ENCODE measurements around the gene AP3D1. TPM values are rescaled to one million over a fixed set of nuclear protein-coding genes. Genes with fewer than 3 reads are reported as not detected.

AP3D1 gene
- total RNA-seq, 3 donors from 2014 or later: 53.6 to 68.5 (median 54.0) TPM

GRCh38 chr19:2192862-2193261 lies 41.5 kb upstream of the AP3D1 start:
- Histone ChIP-seq H3K27me3 (no peaks in the 10 kb centered on the region), H3K4me3 (no peak overlapping the region), H3K27ac (no peak overlapping the region), H3K36me3 (no peaks in the 10 kb centered on the region), H3K4me1 (no peaks in the 10 kb centered on the region), H3K9me3 (no peaks in the 10 kb centered on the region)
- TF ChIP-seq POLR2AphosphoS5 (IDR thresholded peaks at IDR 0.05): no peak
- no peak for DNase-seq (ENCODE audit: low spot score in 2 of 2)
- intact Hi-C loops (cut with DNase I; ENCODE audit: low total_unique reads): no loop called here

DNA sequence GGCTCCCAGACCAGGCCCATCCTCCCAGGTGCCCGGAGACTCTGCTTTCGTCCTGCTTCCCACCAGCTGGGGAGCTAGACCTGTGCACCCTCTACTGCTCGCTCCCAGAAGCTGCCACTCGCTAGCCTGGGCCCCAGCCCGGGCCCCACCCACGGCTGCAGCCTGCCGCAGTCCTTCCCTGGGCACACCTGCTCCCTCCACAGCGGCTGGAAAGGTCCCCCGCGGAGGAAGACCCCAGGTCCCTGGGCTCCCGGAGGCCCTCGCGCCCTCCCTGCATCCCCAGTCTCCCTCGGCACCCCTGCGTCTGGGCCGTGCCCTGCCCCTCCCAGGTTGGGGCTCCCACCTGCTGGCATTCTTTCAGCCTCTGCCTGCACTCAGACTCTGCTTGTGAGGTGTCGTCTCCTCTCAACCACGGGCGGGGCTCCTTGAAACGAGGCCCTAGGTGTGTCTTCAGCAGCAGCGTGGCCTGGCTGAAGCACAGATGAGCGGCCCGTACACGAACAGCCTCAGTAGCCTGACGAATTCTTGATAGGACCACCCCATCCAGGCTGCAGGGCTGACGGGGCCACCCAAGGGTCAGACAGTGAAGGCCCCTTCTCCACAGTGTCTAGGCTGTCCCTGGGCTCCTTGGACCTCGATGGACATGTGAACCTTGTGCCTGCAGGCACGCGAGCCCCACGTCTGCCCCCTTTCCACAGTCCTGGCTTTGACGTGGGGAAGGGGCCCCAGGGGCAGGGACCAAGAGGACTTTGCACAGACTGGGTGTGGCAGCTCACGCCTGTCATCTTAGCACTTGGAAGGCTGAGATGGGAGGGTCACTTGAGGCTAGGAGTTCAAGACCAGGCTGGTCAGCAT lies 40.3 kb upstream of the AP3D1 start:
- Histone ChIP-seq H3K9me3 (no peaks in the 10 kb centered on the region), H3K27ac (no peak overlapping the region), H3K36me3 (no peaks in the 10 kb centered on the region), H3K4me3 (no peak overlapping the region), H3K27me3 (no peaks in the 10 kb centered on the region), H3K4me1 (peaks cover 8% of the 10 kb centered on the region in 2 donors)
- no peak for DNase-seq (ENCODE audit: low spot score in 2 of 2)
- intact Hi-C loops (cut with DNase I; ENCODE audit: low total_unique reads): no loop called here
- TF ChIP-seq POLR2A (IDR thresholded peaks at IDR 0.05): no peak
- TF ChIP-seq, protein P1, sequence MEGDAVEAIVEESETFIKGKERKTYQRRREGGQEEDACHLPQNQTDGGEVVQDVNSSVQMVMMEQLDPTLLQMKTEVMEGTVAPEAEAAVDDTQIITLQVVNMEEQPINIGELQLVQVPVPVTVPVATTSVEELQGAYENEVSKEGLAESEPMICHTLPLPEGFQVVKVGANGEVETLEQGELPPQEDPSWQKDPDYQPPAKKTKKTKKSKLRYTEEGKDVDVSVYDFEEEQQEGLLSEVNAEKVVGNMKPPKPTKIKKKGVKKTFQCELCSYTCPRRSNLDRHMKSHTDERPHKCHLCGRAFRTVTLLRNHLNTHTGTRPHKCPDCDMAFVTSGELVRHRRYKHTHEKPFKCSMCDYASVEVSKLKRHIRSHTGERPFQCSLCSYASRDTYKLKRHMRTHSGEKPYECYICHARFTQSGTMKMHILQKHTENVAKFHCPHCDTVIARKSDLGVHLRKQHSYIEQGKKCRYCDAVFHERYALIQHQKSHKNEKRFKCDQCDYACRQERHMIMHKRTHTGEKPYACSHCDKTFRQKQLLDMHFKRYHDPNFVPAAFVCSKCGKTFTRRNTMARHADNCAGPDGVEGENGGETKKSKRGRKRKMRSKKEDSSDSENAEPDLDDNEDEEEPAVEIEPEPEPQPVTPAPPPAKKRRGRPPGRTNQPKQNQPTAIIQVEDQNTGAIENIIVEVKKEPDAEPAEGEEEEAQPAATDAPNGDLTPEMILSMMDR (IDR thresholded peaks at IDR 0.05): no peak

DNA sequence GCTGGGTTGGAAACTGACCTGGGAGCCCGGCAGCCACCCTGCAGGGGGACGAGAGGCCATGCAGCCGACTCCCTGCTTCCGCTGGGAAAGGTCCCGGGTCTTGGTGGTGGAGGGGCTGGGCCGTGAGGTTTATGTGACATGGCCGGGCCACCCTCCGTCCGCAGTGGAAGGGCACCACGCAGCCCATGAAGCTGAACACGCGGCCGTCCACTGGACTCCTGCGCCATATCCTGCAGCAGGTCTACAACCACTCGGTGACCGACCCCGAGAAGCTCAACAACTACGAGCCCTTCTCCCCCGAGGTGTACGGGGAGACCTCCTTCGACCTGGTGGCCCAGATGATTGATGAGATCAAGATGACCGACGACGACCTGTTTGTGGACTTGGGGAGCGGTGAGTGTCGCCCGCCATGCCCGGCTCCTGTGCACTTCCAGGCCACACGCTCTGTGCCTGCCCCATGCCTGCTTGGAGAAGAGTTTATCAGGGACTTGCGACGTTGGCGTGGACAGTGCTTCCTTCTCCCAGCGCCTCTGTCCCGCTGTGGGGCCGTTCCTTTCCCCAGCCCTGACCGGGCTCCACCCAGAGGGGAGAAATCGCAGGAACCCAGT lies 39.6 kb upstream of the AP3D1 start:
- Histone ChIP-seq H3K4me1 (peaks cover 13 to 14% of the 10 kb centered on the region in 2 donors), H3K36me3 (no peaks in the 10 kb centered on the region)
- intact Hi-C loops (cut with DNase I; ENCODE audit: low total_unique reads): no loop called here

GRCh38 chr19:2189880-2190279 lies 38.5 kb upstream of the AP3D1 start:
- Histone ChIP-seq H3K4me3 (no peak overlapping the region), H3K9me3 (no peaks in the 10 kb centered on the region), H3K27me3 (no peaks in the 10 kb centered on the region), H3K4me1 (peaks cover 13 to 15% of the 10 kb centered on the region in 2 donors), H3K27ac (no peak overlapping the region), H3K36me3 (no peaks in the 10 kb centered on the region)
- no peak for DNase-seq (ENCODE audit: low spot score in 2 of 2)
- intact Hi-C loops (cut with DNase I; ENCODE audit: low total_unique reads): no loop called here
- TF ChIP-seq, protein P1 (IDR thresholded peaks at IDR 0.05): no peak
- TF ChIP-seq POLR2A (IDR thresholded peaks at IDR 0.05) (no peak), POLR2AphosphoS5 (IDR thresholded peaks at IDR 0.05) (no peak)

More for the DNA sequence above, 39.6 kb upstream of the AP3D1 start:
- TF ChIP-seq, protein P1 (IDR thresholded peaks at IDR 0.05): no peak
- TF ChIP-seq POLR2A (IDR thresholded peaks at IDR 0.05) (no peak), POLR2AphosphoS5 (IDR thresholded peaks at IDR 0.05) (no peak)
- Histone ChIP-seq H3K4me3 (no peak overlapping the region), H3K9me3 (no peaks in the 10 kb centered on the region), H3K27me3 (no peaks in the 10 kb centered on the region), H3K27ac (no peak overlapping the region)
- no peak for DNase-seq (ENCODE audit: low spot score in 2 of 2)

DNA sequence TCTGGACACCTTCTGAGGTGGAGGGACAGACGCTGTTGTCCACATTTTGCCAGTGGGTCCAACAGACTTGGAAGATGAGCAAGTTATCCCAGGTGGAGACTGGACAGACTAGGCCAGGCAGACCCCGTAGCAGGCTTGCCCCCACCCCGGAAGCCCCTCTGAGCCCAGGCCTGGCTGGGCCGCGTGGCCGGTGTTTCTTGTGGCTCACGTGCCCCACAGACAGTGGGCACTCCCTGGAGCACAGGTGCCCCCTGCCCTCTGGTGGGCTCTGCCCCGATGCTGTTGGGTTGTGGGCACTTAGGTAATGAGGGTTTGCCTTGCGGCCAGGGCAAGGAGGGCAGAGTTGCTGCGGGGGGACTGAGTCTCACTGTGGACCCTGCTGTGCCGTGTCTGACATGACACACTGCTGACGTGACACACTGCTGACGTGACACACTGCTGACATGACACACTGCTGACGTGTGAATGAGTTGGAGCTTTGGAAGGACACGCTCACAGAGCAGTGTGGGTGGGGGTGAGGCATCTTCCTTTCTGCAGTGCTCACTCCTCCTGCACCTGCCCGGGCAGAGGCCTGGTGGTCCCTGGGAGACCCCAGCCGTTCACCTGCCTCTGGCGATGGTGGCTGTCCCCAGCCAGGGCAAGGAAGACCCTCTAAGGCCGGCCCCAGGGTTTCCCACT lies 37.5 kb upstream of the AP3D1 start:
- peaks cover 13 to 15% of the 10 kb centered on the region in 2 donors for H3K4me1 ChIP-seq
- H3K9me3 ChIP-seq: no peaks in the 10 kb centered on the region
- no peak overlapping the region for H3K27ac ChIP-seq
- no peak for DNase-seq (ENCODE audit: low spot score in 2 of 2)
- no peaks in the 10 kb centered on the region for H3K27me3 ChIP-seq
- TF ChIP-seq POLR2AphosphoS5 (IDR thresholded peaks at IDR 0.05): no peak
- TF ChIP-seq, protein P1 (IDR thresholded peaks at IDR 0.05): no peak
- TF ChIP-seq POLR2A (IDR thresholded peaks at IDR 0.05): no peak
- H3K4me3 ChIP-seq: no peak overlapping the region
- no peaks in the 10 kb centered on the region for H3K36me3 ChIP-seq
- intact Hi-C loops (cut with DNase I; ENCODE audit: low total_unique reads): no loop called here
